Fibroblast of the aortic adventitia (primary cell): ENCODE measurements around the gene CLDN7. TPM values are rescaled to one million over a fixed set of nuclear protein-coding genes. Genes with fewer than 3 reads are reported as not detected.
"Not testable (repeated sequence)": the region's sequence is repeated elsewhere in the genome, so short reads cannot be mapped to it uniquely, and the experiment has no call there.

ENCODE experiments used
- DNase-seq: peaks from one replicate; pipeline ENCODE4 v3.0.0-alpha.2; 2010; ENCODE audit warnings: low read depth
- H3K4me3 ChIP-seq: 2 replicates; pipeline ENCODE4 v1.5.1; 2011; ENCODE audit warnings: low read depth, mild to moderate bottlenecking, control low read depth, low read length, moderate library complexity
- total RNA-seq: library from RNA; depleted of rRNA; stranded (reverse); fragments of >200 nt; gene quantifications from 2 replicates; pipeline ENCODE4 v1.2.3, GENCODE V29; 2012; ENCODE audit warnings: low replicate concordance
- TF ChIP-seq, protein P1 (sequence below): IDR thresholded peaks from 2 replicates; pipeline ENCODE4 v1.5.1; 2011; ENCODE audit warnings: mild to moderate bottlenecking, low read length, control low read depth, inconsistent platforms; ENCODE audit not compliant: insufficient read depth

Gene CLDN7
- total RNA-seq, 1 donor = 3.0 TPM

DNA sequence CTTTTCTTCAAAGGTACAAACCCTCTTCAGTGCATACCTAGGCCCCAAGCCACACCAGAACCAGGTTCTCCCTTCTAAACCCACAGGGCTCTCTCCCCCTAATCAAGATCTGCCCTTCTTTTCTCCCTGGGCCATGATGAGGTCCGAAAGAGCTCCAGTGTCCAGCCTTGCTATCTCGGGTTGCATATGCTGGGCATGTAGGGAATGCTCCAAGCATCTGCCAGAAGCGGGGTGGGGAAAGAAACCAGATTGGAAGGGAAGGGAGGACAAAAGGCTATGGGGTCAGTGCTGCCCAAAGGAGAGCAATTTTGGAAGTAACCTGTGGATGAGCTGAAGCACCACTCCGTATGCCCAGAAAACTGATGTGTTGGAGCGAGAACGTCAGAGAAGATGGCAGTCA is 13.1 kb downstream of the CLDN7 start:
- H3K4me3 ChIP-seq = peak overlapping the region; percentile 13
- no peak for DNase-seq
- TF ChIP-seq, protein P1, sequence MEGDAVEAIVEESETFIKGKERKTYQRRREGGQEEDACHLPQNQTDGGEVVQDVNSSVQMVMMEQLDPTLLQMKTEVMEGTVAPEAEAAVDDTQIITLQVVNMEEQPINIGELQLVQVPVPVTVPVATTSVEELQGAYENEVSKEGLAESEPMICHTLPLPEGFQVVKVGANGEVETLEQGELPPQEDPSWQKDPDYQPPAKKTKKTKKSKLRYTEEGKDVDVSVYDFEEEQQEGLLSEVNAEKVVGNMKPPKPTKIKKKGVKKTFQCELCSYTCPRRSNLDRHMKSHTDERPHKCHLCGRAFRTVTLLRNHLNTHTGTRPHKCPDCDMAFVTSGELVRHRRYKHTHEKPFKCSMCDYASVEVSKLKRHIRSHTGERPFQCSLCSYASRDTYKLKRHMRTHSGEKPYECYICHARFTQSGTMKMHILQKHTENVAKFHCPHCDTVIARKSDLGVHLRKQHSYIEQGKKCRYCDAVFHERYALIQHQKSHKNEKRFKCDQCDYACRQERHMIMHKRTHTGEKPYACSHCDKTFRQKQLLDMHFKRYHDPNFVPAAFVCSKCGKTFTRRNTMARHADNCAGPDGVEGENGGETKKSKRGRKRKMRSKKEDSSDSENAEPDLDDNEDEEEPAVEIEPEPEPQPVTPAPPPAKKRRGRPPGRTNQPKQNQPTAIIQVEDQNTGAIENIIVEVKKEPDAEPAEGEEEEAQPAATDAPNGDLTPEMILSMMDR = no peak

DNA sequence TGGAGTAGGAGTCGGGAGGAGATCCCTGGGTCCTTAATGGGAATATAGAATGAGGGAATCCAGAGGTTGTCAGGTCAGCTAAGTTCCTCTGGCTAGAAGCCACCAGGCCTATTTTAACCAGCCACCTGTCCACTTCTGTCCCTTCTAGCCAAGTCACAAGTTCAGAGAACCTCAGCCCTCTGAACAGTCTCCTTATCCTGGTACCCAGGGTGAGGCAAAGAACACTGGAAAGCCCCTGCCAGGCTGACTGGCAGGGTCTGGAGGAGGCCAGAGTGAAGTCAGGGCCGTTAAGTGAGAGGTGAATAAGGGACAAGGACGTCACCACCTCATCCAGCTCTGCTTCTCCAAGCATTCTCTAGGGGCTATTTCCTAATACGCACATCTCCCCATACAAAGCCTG is 13.5 kb downstream of the CLDN7 start:
- H3K4me3 ChIP-seq = no peak overlapping the region
- no peak for DNase-seq
- TF ChIP-seq, protein P1 = no peak

DNA sequence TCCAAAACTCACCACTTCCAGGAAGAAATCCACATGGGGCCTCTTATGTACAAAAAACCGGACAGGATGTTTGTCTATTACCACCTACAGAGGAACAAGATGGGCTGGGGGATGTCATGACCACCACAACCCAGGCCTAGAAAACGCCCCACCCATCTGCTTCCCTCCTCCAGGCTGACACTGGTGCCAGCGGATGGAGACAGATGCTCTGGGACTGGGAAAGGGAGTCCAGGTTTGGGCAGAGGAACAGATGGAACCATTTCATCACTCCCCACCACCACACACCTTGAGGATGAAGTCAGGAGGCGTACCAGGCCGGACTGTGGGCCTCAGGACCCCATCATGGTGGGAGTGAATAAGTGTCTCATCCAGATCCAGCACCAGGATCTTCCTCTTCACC is 15.5 kb downstream of the CLDN7 start:
- TF ChIP-seq, protein P1 = no peak
- DNase-seq = no peak
- no peak overlapping the region for H3K4me3 ChIP-seq

DNA sequence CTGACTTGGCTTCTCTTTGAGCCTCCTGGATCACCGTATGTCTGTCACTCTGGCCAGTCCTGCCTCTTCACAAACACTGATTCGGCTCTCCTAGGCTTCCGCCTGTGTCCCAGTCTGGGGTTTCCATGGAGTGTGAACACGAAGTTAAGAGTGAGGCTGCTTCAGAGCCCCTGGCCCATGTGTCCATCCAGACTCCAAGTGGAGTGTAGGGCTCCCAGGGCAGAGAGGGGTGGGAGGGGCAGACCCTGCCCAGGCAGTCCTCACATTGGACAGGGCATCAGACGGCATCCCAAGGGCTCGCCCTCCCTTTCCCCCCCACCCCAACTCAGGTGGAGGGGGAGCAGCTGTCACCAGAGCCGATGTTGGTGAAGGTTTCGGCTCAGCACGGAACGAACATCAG is 18.4 kb downstream of the CLDN7 start:
- not testable (repeated sequence) for H3K4me3 ChIP-seq, DNase-seq

DNA sequence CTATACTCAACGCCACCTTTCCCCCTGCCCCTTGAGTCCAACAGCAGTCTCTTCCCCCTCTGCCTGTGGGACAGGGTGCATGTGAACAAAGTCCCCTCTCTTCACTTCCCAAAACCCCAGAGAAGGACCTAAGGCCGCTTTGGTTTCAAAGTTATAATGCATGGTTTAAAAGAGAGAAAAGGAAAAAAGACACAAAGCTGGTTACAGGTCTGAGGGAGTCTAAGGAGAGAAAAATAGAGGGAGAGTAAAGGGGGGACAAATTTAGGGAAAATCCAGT is 18.9 kb downstream of the CLDN7 start:
- TF ChIP-seq, protein P1 = no peak
- H3K4me3 ChIP-seq = peak overlapping the region; percentile 99
- DNase-seq = no peak

DNA sequence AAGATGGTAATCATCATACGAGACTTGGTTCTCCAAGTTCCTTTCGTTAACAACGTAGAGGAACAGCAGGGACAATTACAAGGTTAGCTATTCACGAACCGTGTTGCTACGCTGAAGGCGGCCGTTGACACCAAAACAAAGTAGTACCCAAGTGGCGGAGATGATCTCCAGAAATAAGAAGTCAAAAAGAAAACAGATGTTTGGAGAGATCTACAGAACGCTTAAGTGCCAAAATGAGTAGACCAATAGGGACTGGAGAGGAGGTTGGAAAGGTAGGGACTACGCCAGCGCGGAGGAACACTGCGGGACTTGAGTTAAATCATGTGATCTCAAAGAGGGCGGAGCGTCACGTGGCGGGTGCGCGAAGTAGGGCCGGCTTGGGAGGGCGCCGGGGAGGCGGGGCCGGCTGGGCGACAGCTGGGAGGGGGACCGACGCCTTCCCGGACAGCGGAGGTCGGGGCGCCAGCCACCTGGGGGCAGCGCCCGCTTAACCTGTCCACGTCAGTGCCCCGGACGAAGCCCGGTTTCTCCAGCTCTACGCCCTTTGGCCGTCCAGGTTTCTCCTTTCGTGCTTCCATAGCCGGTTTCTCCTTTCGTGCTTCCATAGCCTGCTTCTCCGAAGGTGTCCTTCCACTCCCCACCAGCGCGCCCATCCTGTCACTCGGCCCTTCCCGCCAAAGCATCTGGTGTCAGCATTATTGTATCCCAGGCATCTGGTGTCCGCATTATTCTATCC is 19.4 kb downstream of the CLDN7 start:
- peak overlapping the region; percentile 99 for H3K4me3 ChIP-seq
- DNase-seq = peak; percentile 98
- TF ChIP-seq, protein P1 = no peak

DNA sequence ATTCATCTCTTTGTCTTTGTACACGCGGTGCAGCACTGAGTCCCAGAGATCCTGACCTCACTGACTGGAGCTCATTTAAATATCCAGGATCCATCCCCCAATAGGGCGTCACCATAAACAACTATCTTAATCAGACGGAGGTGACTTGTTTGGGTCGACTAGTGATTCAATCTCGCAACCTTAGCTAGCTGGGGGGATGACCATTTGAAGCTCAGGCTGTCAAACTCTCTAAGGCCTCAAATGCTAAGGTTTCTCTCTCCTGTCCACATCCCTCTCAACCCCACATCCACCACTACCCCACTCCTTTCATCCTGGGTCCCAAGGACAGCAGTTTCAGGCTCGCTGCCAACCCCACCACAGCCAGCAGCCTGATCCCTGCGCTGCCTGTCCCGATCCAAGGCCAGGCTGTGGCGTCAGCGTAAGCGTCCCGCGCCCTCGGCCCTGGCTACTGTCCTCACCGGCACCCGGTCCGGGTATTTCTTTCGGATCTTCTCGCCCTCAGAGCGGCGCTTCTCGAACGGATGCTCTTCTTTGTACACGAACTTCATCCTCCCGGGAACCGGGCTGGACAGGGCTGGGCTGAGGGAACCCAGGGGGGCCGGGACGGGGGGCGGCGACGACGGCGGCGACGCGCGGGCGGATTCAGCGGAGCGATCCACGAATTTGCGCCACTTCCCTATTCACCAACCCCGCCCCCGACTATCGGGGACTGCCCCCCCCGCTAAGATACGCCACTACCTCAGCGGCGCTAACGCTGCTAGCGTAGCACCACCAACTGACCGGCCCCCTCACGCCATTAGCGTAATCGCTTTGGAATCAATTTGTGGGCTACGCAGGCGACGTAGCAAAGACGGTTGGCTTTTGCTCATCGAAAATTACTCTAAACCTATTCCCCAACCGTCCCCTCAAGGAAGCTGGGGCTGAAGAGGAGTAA is 20.2 kb downstream of the CLDN7 start, which contains the start of gene GABARAP:
TSS of gene GABARAP (minus strand) at position 667 of the 934 bp plus-strand sequence. CDS start at position 548, 119 bp downstream.
- H3K4me3 ChIP-seq = peak within 1 kb of the TSS; percentile 99
- peak; percentile 96 for DNase-seq
- TF ChIP-seq, protein P1 = no peak
